ENCODE measurements around the gene CELF5.
A peak's percentile ranks its signal among the peaks of the same experiment; 100 is the strongest.
"Not testable (repeated sequence)": the region's sequence is repeated elsewhere in the genome, so short reads cannot be mapped to it uniquely, and the experiment has no call there.

The CELF5 gene

GRCh38 chr19:3333020-3333583 lies 108.6 kb downstream of the CELF5 start:
- H3K4me3 ChIP-seq (ENCODE audit: low read length): no peak overlapping the region
- DNase-seq (ENCODE audit: low read depth): no peak
- TF ChIP-seq CTCF (conservative IDR thresholded peaks at IDR 0.05; ENCODE audit: low read depth, low read length): no peak

DNA sequence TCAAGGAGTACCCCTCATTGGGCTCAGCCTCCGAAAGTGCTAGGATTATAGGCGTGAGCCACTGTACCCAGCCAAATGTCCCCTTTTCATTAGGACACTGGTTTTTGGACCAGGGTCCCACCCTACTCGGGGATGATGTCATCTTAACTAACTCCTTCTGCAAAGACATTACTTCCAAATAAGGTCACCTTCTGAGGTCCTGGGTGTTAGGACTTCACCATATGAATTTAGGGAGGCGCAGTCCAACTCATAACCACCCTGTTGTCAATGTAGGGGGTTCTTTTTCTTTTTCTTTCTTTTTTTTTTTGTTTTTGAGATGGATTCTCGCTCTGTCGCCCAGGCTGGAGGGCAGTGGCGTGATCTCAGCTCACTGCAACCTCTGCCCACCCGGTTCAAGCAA lies 109.2 kb downstream of the CELF5 start:
- no peak overlapping the region for H3K4me3 ChIP-seq (ENCODE audit: low read length)
- DNase-seq (ENCODE audit: low read depth): no peak
- no peak for TF ChIP-seq CTCF (conservative IDR thresholded peaks at IDR 0.05; ENCODE audit: low read depth, low read length)

- DNase-seq (ENCODE audit: low read depth); H3K4me3 ChIP-seq (ENCODE audit: low read length): not testable (repeated sequence)
Observed at GRCh38 chr19:3334749-3335430, 110.4 kb downstream of the CELF5 start.

DNA sequence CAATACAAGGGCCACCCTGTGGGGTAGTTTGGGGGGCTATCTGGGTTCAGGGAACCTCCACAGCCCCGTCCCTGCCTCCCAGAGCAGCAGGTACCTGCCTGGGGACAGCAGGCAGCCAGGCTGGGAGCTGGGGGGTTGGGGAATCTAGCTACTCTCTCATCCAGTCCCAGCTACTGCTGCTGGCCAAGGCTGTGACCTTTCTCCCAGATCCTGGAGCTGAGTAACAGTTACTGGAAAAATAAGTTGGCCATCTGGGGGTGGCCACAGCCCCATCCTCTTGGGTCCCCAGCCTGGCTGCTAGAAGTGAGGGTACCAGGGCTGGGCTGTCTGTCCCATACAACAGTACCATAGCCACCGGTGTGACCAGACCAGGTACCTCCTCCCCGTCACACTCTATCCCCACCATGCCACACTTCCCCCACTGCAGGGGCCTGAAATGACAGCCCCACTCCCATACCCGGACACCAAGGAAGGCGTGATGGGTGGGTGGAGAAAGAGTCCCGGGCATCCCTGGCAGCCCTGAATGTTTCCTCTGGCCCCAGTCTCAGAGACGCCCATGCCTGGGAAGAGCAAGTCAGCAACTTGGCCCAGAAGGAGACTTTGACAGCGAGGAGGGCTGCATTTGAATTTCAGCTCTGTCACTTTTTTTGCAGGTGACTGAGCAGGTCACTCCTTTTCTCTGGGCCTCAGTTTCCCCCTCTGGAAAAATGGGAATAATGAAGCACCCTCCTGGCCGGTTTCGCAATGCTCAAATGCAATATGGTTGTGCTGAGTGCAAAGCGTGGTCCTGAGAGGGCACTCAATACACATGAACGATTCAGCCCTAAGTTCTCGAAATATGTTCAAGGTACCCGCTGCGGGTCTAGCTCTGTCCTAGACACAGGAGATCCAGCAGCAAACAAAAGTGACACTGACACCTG lies 111.2 kb downstream of the CELF5 start:
- no peak for DNase-seq (ENCODE audit: low read depth)
- no peak overlapping the region for H3K4me3 ChIP-seq (ENCODE audit: low read length)
- TF ChIP-seq CTCF (conservative IDR thresholded peaks at IDR 0.05; ENCODE audit: low read depth, low read length): no peak

- H3K4me3 ChIP-seq (ENCODE audit: low read length): no peak overlapping the region
- no peak for DNase-seq (ENCODE audit: low read depth)
- no peak for TF ChIP-seq CTCF (conservative IDR thresholded peaks at IDR 0.05; ENCODE audit: low read depth, low read length)
Observed at GRCh38 chr19:3336351-3336679, 111.9 kb downstream of the CELF5 start.

- no peak overlapping the region for H3K4me3 ChIP-seq (ENCODE audit: low read length)
- no peak for TF ChIP-seq CTCF (conservative IDR thresholded peaks at IDR 0.05; ENCODE audit: low read depth, low read length)
- peak; percentile 84 for DNase-seq (ENCODE audit: low read depth)
Observed at GRCh38 chr19:3336680-3337523, 112.4 kb downstream of the CELF5 start.

All from retinal pigment epithelial cell (primary cell).